Immature natural killer cell (primary cell): ENCODE results near the gene BTN1A1. TPM values are rescaled to one million over a fixed set of nuclear protein-coding genes. Genes with fewer than 3 reads are reported as not detected.
A peak's percentile ranks its signal among the peaks of the same experiment; 100 is the strongest.

Experiments
- DNase-seq, 3 donors: peaks; one replicate each; pipeline ENCODE4 v3.0.0; 2022; ENCODE audit warnings: mixed read lengths in 1 of 3
- H3K27ac Mint-ChIP-seq, 6 donors: one replicate each; pipeline ENCODE4 v1.8.0; 2020; ENCODE audit warnings: mixed read lengths in 6 of 6, mild to moderate bottlenecking in 5 of 6, inconsistent platforms in 4 of 6, moderate library complexity in 3 of 6
- H3K27me3 Mint-ChIP-seq, 3 donors: one replicate each; pipeline ENCODE4 v1.8.0; 2020 to 2021; ENCODE audit warnings: low read depth in 3 of 3, mild to moderate bottlenecking in 3 of 3, mixed read lengths in 3 of 3, moderate library complexity in 3 of 3, inconsistent platforms in 1 of 3
- H3K36me3 Mint-ChIP-seq, 3 donors: one replicate each; pipeline ENCODE4 v1.8.0; 2020; ENCODE audit warnings: mixed read lengths in 3 of 3, inconsistent platforms in 2 of 3, mild to moderate bottlenecking in 2 of 3
- H3K4me1 Mint-ChIP-seq, 2 donors: one replicate each; pipeline ENCODE4 v1.8.0; 2020; ENCODE audit warnings: inconsistent platforms in 2 of 2, mild to moderate bottlenecking in 2 of 2, mixed read lengths in 2 of 2, moderate library complexity in 1 of 2
- H3K4me3 Mint-ChIP-seq, 5 donors: one replicate each; pipeline ENCODE4 v1.8.0; 2020; ENCODE audit warnings: mild to moderate bottlenecking in 5 of 5, mixed read lengths in 5 of 5, inconsistent platforms in 3 of 5, moderate library complexity in 3 of 5
- H3K9me3 Mint-ChIP-seq, 6 donors: one replicate each; pipeline ENCODE4 v1.8.0; 2020; ENCODE audit warnings: mild to moderate bottlenecking in 6 of 6, mixed read lengths in 6 of 6, inconsistent platforms in 4 of 6, moderate library complexity in 3 of 6
- polyA plus RNA-seq, 3 donors: library from polyadenylated mRNA; unstranded; fragments of 300-500 nt; fragmentation: Illumina TruSeq; gene quantifications; one replicate each; pipeline ENCODE4 v1.2.3, GENCODE V29; 2021

The BTN1A1 gene
- polyA plus RNA-seq, 3 donors from 2014 or later: not detected

GRCh38 chr6:26554697-26555504 is 54.8 kb downstream of the BTN1A1 start:
- H3K27ac Mint-ChIP-seq: peak overlapping the region in 3 of 6 donors; percentile 37 to 78 (median 58)
- H3K4me3 Mint-ChIP-seq: peak overlapping the region in 2 of 5 donors; percentile 0 to 49
- no peaks in the 10 kb centered on the region for H3K9me3 Mint-ChIP-seq
- peaks cover 0 to 11% (median 7%) of the 10 kb centered on the region in 3 donors for H3K27me3 Mint-ChIP-seq
- H3K36me3 Mint-ChIP-seq: no peaks in the 10 kb centered on the region
- peaks cover 14% of the 10 kb centered on the region in 2 donors for H3K4me1 Mint-ChIP-seq
- DNase-seq: peak; percentile 35 to 72 (median 49)

GRCh38 chr6:26555505-26556262 is 55.6 kb downstream of the BTN1A1 start:
- Mint-ChIP-seq H3K4me3 (peak overlapping the region in 2 of 5 donors; percentile 0 to 49), H3K27me3 (peaks cover 0 to 11% (median 7%) of the 10 kb centered on the region in 3 donors), H3K27ac (peak overlapping the region in 2 of 6 donors; percentile 36 to 58), H3K4me1 (peaks cover 9% of the 10 kb centered on the region in 2 donors), H3K9me3 (no peaks in the 10 kb centered on the region), H3K36me3 (no peaks in the 10 kb centered on the region)
- no peak for DNase-seq

- Mint-ChIP-seq H3K9me3 (no peaks in the 10 kb centered on the region), H3K4me1 (peaks cover 7% of the 10 kb centered on the region in 2 donors), H3K36me3 (no peaks in the 10 kb centered on the region), H3K4me3 (peak overlapping the region in 2 of 5 donors; percentile 15 to 19), H3K27me3 (peaks cover 0 to 11% (median 7%) of the 10 kb centered on the region in 3 donors), H3K27ac (peak overlapping the region in 2 of 6 donors; percentile 36 to 39)
- peak in 2 of 3 donors; percentile 26 to 53 for DNase-seq
Measured at GRCh38 chr6:26556263-26557070, 56.4 kb downstream of the BTN1A1 start.

Other genes starting within 250 kb of the BTN1A1 start
- gene BTN3A2, start 135.1 kb upstream of the BTN1A1 start, polyA plus RNA-seq: 100 to 1,000 TPM; 122 to 227 (median 158) TPM
- 10 to 100 TPM in 1 of 3 donors, 1 to 10 TPM in 2; 6.6 to 13.5 (median 7.5) TPM for gene BTN2A2, start 117.2 kb upstream of the BTN1A1 start, polyA plus RNA-seq
- 100 to 1,000 TPM in 1 of 3 donors, 10 to 100 TPM in 2; 57.3 to 117 (median 98.5) TPM for gene BTN3A1, start 98.0 kb upstream of the BTN1A1 start, polyA plus RNA-seq
- 100 to 1,000 TPM in 2 of 3 donors, 10 to 100 TPM in 1; 49.5 to 113 (median 100) TPM for gene BTN3A3, start 59.8 kb upstream of the BTN1A1 start, polyA plus RNA-seq
- gene BTN2A1, start 42.3 kb upstream of the BTN1A1 start, polyA plus RNA-seq: 10 to 100 TPM in 2 of 3 donors, 1 to 10 TPM in 1; 7.2 to 23.4 (median 16.7) TPM
- gene HMGN4, start 38.1 kb downstream of the BTN1A1 start, polyA plus RNA-seq: 100 to 1,000 TPM; 140 to 232 (median 209) TPM
- gene ABT1, start 96.7 kb downstream of the BTN1A1 start, polyA plus RNA-seq: 10 to 100 TPM; 44.5 to 81.1 (median 63.6) TPM
- 10 to 100 TPM in 2 of 3 donors, 1 to 10 TPM in 1; 6.8 to 17.7 (median 12.9) TPM for gene ZNF322, start 159.4 kb downstream of the BTN1A1 start, polyA plus RNA-seq